Measurements from ENCODE around the gene CLTRN.

Gene CLTRN

DNA sequence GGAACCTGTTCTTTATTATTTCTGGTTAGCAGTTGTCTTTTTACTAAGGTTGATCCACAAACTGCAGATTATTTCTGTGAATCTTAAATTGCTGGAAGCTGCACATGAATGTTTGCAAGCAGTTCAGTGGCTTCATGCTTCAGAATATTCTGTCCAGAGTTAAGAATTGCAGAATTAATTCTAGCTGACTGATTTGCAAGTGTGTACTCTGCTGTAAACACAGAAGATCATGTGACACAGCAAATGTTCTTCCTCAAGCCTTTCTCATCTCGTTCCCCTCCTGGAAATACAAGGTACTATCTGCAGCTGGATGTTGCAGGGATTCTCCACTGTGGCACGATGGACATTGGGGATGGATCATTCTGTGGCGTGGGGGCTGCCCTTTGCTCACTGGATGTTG is 16.8 kb upstream of the CLTRN start:
- H3K27ac ChIP-seq (ENCODE audit: extremely low read depth, low read depth, low read length), result no peak overlapping the region
- TF ChIP-seq MZF1 (tag by site-specific recombination; IDR thresholded peaks at IDR 0.05; ENCODE audit: borderline replicate concordance) (no peak), ZNF202 (tag by site-specific recombination; IDR thresholded peaks at IDR 0.05; ENCODE audit: borderline replicate concordance) (no peak), ZSCAN30 (tag by site-specific recombination; IDR thresholded peaks at IDR 0.05) (no peak), ZNF544 (tag by site-specific recombination; IDR thresholded peaks at IDR 0.05) (no peak), BCL11B (tag by site-specific recombination; IDR thresholded peaks at IDR 0.05; ENCODE audit: low read depth) (no peak)
- TF ChIP-seq, protein P1, sequence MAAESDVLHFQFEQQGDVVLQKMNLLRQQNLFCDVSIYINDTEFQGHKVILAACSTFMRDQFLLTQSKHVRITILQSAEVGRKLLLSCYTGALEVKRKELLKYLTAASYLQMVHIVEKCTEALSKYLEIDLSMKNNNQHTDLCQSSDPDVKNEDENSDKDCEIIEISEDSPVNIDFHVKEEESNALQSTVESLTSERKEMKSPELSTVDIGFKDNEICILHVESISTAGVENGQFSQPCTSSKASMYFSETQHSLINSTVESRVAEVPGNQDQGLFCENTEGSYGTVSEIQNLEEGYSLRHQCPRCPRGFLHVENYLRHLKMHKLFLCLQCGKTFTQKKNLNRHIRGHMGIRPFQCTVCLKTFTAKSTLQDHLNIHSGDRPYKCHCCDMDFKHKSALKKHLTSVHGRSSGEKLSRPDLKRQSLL (tag by site-specific recombination; IDR thresholded peaks at IDR 0.05), result no peak
- TF ChIP-seq, protein P2, sequence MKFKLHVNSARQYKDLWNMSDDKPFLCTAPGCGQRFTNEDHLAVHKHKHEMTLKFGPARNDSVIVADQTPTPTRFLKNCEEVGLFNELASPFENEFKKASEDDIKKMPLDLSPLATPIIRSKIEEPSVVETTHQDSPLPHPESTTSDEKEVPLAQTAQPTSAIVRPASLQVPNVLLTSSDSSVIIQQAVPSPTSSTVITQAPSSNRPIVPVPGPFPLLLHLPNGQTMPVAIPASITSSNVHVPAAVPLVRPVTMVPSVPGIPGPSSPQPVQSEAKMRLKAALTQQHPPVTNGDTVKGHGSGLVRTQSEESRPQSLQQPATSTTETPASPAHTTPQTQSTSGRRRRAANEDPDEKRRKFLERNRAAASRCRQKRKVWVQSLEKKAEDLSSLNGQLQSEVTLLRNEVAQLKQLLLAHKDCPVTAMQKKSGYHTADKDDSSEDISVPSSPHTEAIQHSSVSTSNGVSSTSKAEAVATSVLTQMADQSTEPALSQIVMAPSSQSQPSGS (tag by site-specific recombination; IDR thresholded peaks at IDR 0.05; ENCODE audit: low read depth), result no peak
- H3K4me3 ChIP-seq (ENCODE audit: low read depth, low read length), result no peak overlapping the region
- H3K9me3 ChIP-seq (ENCODE audit: control insufficient read depth, insufficient read depth, low read depth, low read length), result no peaks in the 10 kb centered on the region
- peaks cover 4% of the 10 kb centered on the region for H3K4me1 ChIP-seq (ENCODE audit: control insufficient read depth, insufficient read depth, low read length)
- POLR2A ChIA-PET, result no interaction called here
- CTCF ChIA-PET, result no interaction called here
- peaks cover 6 to 35% of the 10 kb centered on the region in 2 experiments for H3K36me3 ChIP-seq (ENCODE audit: control insufficient read depth in 2 of 2, insufficient read depth in 1 of 2, low read length in 2 of 2)

DNA sequence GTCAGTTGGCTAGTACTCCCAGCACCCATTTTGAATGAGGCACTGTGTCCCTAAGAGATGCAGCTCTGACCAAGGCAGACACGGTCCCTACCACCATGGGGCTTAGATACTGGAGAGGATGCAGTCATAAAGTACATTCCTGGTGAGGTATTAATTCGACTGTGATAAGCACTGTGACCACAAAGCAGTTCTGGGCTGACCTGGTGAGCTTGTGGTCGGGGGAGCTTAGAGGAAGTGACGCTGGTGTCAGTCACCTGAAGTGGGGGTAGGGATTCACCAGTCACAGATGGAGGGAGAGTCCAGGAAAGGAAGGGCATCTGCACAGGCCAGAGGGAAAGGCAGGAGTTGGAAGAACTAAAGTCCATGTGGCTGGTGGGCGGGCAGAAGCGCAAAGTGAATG is 15.8 kb upstream of the CLTRN start:
- Histone ChIP-seq H3K4me3 (ENCODE audit: low read depth, low read length) (no peak overlapping the region), H3K36me3 (ENCODE audit: control insufficient read depth in 2 of 2, insufficient read depth in 1 of 2, low read length in 2 of 2) (peaks cover 6 to 35% of the 10 kb centered on the region in 2 experiments), H3K27ac (ENCODE audit: extremely low read depth, low read depth, low read length) (no peak overlapping the region), H3K4me1 (ENCODE audit: control insufficient read depth, insufficient read depth, low read length) (peaks cover 6% of the 10 kb centered on the region), H3K9me3 (ENCODE audit: control insufficient read depth, insufficient read depth, low read depth, low read length) (no peaks in the 10 kb centered on the region)
- POLR2A ChIA-PET, result interaction anchor here (1.2 kb wide), 1 partner anchor 57 kb away, joined by 4 read pairs; the partner anchor contains the start of gene CA5B
- TF ChIP-seq, protein P3, sequence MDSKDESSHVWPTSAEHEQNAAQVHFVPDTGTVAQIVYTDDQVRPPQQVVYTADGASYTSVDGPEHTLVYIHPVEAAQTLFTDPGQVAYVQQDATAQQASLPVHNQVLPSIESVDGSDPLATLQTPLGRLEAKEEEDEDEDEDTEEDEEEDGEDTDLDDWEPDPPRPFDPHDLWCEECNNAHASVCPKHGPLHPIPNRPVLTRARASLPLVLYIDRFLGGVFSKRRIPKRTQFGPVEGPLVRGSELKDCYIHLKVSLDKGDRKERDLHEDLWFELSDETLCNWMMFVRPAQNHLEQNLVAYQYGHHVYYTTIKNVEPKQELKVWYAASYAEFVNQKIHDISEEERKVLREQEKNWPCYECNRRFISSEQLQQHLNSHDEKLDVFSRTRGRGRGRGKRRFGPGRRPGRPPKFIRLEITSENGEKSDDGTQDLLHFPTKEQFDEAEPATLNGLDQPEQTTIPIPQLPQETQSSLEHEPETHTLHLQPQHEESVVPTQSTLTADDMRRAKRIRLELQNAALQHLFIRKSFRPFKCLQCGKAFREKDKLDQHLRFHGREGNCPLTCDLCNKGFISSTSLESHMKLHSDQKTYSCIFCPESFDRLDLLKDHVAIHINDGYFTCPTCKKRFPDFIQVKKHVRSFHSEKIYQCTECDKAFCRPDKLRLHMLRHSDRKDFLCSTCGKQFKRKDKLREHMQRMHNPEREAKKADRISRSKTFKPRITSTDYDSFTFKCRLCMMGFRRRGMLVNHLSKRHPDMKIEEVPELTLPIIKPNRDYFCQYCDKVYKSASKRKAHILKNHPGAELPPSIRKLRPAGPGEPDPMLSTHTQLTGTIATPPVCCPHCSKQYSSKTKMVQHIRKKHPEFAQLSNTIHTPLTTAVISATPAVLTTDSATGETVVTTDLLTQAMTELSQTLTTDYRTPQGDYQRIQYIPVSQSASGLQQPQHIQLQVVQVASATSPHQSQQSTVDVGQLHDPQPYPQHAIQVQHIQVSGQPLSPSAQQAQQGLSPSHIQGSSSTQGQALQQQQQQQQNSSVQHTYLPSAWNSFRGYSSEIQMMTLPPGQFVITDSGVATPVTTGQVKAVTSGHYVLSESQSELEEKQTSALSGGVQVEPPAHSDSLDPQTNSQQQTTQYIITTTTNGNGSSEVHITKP (tag by site-specific recombination; IDR thresholded peaks at IDR 0.05), result 0 out of 2 replicates have a peak, but pooled peaks have one; percentile 21
- no peak for TF ChIP-seq ZNF600 (tag by site-specific recombination; IDR thresholded peaks at IDR 0.05)
- CTCF ChIA-PET, result no interaction called here

DNA sequence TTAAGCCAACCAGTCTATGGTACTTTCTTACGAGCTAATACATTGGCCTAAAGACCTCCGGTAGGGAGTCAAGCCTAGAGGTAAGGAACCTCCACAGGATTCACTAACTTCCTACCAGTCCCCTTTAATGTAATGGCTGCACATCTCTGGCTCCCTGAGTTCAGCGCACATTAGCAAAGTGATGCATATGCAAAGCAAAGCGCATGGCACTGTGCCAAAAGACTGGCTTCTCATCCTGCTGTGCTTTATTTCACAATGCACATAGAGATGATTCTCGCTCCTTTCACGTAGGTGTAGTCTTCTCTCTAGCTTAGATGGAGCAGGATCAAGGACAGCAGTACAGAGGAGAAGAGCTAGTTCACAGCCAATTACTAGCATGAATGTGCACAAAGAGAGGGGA is 14.6 kb upstream of the CLTRN start:
- no peaks in the 10 kb centered on the region for H3K9me3 ChIP-seq (ENCODE audit: control insufficient read depth, insufficient read depth, low read depth, low read length)
- POLR2A ChIA-PET, result interaction anchor here (1.4 kb wide), 1 partner anchor 59 kb away, joined by 4 read pairs; the partner anchor contains the start of gene CA5B
- no peak overlapping the region for H3K4me3 ChIP-seq (ENCODE audit: low read depth, low read length)
- CTCF ChIA-PET, result interaction anchor here (0.6 to 0.7 kb wide), 2 partner anchors 102 to 113 kb away, joined by 3 to 4 read pairs; no protein-coding TSS in a partner anchor
- H3K4me1 ChIP-seq (ENCODE audit: control insufficient read depth, insufficient read depth, low read length), result peaks cover 6% of the 10 kb centered on the region
- peaks cover 6 to 31% of the 10 kb centered on the region in 2 experiments for H3K36me3 ChIP-seq (ENCODE audit: control insufficient read depth in 2 of 2, insufficient read depth in 1 of 2, low read length in 2 of 2)
- no peak overlapping the region for H3K27ac ChIP-seq (ENCODE audit: extremely low read depth, low read depth, low read length)
- TF ChIP-seq ZNF677 (tag by site-specific recombination; IDR thresholded peaks at IDR 0.05), result no peak
- no peak for TF ChIP-seq ZNF416 (tag by site-specific recombination; IDR thresholded peaks at IDR 0.05)
- TF ChIP-seq, protein P4, sequence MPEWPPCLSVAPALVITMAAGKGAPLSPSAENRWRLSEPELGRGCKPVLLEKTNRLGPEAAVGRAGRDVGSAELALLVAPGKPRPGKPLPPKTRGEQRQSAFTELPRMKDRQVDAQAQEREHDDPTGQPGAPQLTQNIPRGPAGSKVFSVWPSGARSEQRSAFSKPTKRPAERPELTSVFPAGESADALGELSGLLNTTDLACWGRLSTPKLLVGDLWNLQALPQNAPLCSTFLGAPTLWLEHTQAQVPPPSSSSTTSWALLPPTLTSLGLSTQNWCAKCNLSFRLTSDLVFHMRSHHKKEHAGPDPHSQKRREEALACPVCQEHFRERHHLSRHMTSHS (tag by site-specific recombination; IDR thresholded peaks at IDR 0.05), result no peak
- no peak for TF ChIP-seq ZNF354C (tag by site-specific recombination; IDR thresholded peaks at IDR 0.05; ENCODE audit: borderline replicate concordance, low read depth)
- TF ChIP-seq ZNF792 (tag by site-specific recombination; IDR thresholded peaks at IDR 0.05), result no peak
- TF ChIP-seq, protein P5, sequence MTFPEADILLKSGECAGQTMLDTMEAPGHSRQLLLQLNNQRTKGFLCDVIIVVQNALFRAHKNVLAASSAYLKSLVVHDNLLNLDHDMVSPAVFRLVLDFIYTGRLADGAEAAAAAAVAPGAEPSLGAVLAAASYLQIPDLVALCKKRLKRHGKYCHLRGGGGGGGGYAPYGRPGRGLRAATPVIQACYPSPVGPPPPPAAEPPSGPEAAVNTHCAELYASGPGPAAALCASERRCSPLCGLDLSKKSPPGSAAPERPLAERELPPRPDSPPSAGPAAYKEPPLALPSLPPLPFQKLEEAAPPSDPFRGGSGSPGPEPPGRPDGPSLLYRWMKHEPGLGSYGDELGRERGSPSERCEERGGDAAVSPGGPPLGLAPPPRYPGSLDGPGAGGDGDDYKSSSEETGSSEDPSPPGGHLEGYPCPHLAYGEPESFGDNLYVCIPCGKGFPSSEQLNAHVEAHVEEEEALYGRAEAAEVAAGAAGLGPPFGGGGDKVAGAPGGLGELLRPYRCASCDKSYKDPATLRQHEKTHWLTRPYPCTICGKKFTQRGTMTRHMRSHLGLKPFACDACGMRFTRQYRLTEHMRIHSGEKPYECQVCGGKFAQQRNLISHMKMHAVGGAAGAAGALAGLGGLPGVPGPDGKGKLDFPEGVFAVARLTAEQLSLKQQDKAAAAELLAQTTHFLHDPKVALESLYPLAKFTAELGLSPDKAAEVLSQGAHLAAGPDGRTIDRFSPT (tag by site-specific recombination; IDR thresholded peaks at IDR 0.05), result no peak
- TF ChIP-seq ZNF391 (tag by site-specific recombination; IDR thresholded peaks at IDR 0.05; ENCODE audit: borderline replicate concordance, low read depth), result no peak
- TF ChIP-seq, protein P6, sequence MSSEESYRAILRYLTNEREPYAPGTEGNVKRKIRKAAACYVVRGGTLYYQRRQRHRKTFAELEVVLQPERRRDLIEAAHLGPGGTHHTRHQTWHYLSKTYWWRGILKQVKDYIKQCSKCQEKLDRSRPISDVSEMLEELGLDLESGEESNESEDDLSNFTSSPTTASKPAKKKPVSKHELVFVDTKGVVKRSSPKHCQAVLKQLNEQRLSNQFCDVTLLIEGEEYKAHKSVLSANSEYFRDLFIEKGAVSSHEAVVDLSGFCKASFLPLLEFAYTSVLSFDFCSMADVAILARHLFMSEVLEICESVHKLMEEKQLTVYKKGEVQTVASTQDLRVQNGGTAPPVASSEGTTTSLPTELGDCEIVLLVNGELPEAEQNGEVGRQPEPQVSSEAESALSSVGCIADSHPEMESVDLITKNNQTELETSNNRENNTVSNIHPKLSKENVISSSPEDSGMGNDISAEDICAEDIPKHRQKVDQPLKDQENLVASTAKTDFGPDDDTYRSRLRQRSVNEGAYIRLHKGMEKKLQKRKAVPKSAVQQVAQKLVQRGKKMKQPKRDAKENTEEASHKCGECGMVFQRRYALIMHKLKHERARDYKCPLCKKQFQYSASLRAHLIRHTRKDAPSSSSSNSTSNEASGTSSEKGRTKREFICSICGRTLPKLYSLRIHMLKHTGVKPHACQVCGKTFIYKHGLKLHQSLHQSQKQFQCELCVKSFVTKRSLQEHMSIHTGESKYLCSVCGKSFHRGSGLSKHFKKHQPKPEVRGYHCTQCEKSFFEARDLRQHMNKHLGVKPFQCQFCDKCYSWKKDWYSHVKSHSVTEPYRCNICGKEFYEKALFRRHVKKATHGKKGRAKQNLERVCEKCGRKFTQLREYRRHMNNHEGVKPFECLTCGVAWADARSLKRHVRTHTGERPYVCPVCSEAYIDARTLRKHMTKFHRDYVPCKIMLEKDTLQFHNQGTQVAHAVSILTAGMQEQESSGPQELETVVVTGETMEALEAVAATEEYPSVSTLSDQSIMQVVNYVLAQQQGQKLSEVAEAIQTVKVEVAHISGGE (tag by site-specific recombination; conservative IDR thresholded peaks at IDR 0.05; ENCODE audit: low read depth), result no peak
- TF ChIP-seq ZNF548 (tag by site-specific recombination; IDR thresholded peaks at IDR 0.05), result no peak
